CD4-positive, alpha-beta T cell treated with Interleukin-15 for 4 hours (primary cell): ENCODE data around the gene CARS2.
"Not testable (repeated sequence)": the region's sequence is repeated elsewhere in the genome, so short reads cannot be mapped to it uniquely, and the experiment has no call there.

Source experiments
- DNase-seq: peaks from one replicate; pipeline ENCODE4 v3.0.0-alpha.2; 2020; ENCODE audit warnings: low spot score

Gene CARS2

GRCh38 chr13:110637275-110637674, 68.6 kb downstream of the CARS2 start:
- no peak for DNase-seq

- DNase-seq = no peak
Observed at GRCh38 chr13:110636701-110637201, 69.2 kb downstream of the CARS2 start.

GRCh38 chr13:110636053-110636475, 69.9 kb downstream of the CARS2 start:
- DNase-seq = no peak

- no peak for DNase-seq
Observed at GRCh38 chr13:110635405-110636002, 70.4 kb downstream of the CARS2 start.

GRCh38 chr13:110634558-110634957, 71.4 kb downstream of the CARS2 start:
- no peak for DNase-seq

- no peak for DNase-seq
Observed at GRCh38 chr13:110633776-110634175, 72.1 kb downstream of the CARS2 start.

- not testable (repeated sequence) for DNase-seq
Observed at GRCh38 chr13:110632255-110632654, 73.7 kb downstream of the CARS2 start.

- DNase-seq = no peak
Observed at GRCh38 chr13:110630566-110631119, 75.3 kb downstream of the CARS2 start.

GRCh38 chr13:110629735-110630134, 76.2 kb downstream of the CARS2 start:
- peak; percentile 17 for DNase-seq

- no peak for DNase-seq
Observed at GRCh38 chr13:110628952-110629701, 76.8 kb downstream of the CARS2 start.

- DNase-seq = no peak
Observed at GRCh38 chr13:110628477-110628793, 77.5 kb downstream of the CARS2 start.

- no peak for DNase-seq
Observed at GRCh38 chr13:110627761-110628476, 78.0 kb downstream of the CARS2 start.

GRCh38 chr13:110627351-110627750, 78.6 kb downstream of the CARS2 start:
- no peak for DNase-seq

GRCh38 chr13:110626521-110626920, 79.4 kb downstream of the CARS2 start:
- no peak for DNase-seq

- DNase-seq = no peak
Observed at GRCh38 chr13:110625771-110626321, 80.1 kb downstream of the CARS2 start.

GRCh38 chr13:110624766-110625756, 80.9 kb downstream of the CARS2 start:
- no peak for DNase-seq

GRCh38 chr13:110620596-110620995, 85.3 kb downstream of the CARS2 start:
- no peak for DNase-seq

- DNase-seq = no peak
Observed at GRCh38 chr13:110618780-110619179, 87.1 kb downstream of the CARS2 start.

- no peak for DNase-seq
Observed at GRCh38 chr13:110618167-110618566, 87.7 kb downstream of the CARS2 start.

- no peak for DNase-seq
Observed at GRCh38 chr13:110617321-110618072, 88.4 kb downstream of the CARS2 start.
